MG63 (cell line): ENCODE data around the gene ZNF385C. TPM values are rescaled to one million over a fixed set of nuclear protein-coding genes. Genes with fewer than 3 reads are reported as not detected.
"Not testable (repeated sequence)": the region's sequence is repeated elsewhere in the genome, so short reads cannot be mapped to it uniquely, and the experiment has no call there.

ENCODE experiments used
- DNase-seq: peaks from one replicate; pipeline ENCODE4 v3.0.0-alpha.2; 2020
- H3K27me3 ChIP-seq: fragments of 250-450 bp; sonication (Bioruptor Pico); 2 replicates; pipeline ENCODE4 v1.5.1; 2020; ENCODE audit warnings: mild to moderate bottlenecking, moderate library complexity
- H3K36me3 ChIP-seq: fragments of 250-450 bp; sonication (Bioruptor Pico); 2 replicates; pipeline ENCODE4 v1.5.1; 2020; ENCODE audit warnings: mild to moderate bottlenecking, moderate library complexity
- H3K4me3 ChIP-seq: fragments of 250-450 bp; sonication (Bioruptor Pico); 2 replicates; pipeline ENCODE4 v1.5.1; 2020; ENCODE audit warnings: mild to moderate bottlenecking, moderate library complexity
- H3K9me3 ChIP-seq: fragments of 250-450 bp; sonication (Bioruptor Pico); 2 replicates; pipeline ENCODE4 v1.5.1; 2020; ENCODE audit warnings: mild to moderate bottlenecking, moderate library complexity
- total RNA-seq: library from RNA; depleted of rRNA; stranded (reverse); fragments of >200 nt; shearing (Covaris generic); gene quantifications from 2 replicates; pipeline ENCODE4 v1.2.3, GENCODE V29; 2014; ENCODE audit warnings: low replicate concordance

The ZNF385C gene
- total RNA-seq, 1 experiment from 2014 or later = not detected

GRCh38 chr17:42026857-42027589 is 71.2 kb downstream of the ZNF385C start:
- DNase-seq = no peak
- H3K27me3 ChIP-seq = no peaks in the 10 kb centered on the region

DNA sequence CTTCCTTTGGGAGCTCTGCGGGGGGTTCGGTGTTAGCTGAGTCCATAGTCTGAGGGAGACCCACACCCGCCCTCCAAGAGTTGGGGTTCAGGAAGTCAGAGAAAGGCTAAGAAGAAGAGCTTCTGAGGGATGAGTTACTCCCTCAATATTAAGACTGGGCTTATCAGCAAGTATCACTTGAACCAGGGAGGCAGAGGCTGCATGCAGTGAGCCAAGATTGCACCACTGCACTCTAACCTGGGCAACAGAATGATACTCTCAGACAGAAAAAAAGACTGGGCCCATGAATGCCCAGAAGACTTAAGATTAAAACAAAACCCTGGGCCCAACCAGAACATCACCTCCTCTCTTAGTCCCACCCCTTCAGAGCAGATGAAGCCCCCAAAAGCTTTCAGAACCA is 72.3 kb downstream of the ZNF385C start:
- Histone ChIP-seq H3K36me3 (peaks cover 43% of the 10 kb centered on the region), H3K27me3 (no peaks in the 10 kb centered on the region), H3K4me3 (no peak overlapping the region), H3K9me3 (no peaks in the 10 kb centered on the region)
- no peak for DNase-seq

More at GRCh38 chr17:42026857-42027589, 71.2 kb downstream of the ZNF385C start:
- H3K4me3 ChIP-seq = no peak overlapping the region
- H3K36me3 ChIP-seq = peaks cover 35% of the 10 kb centered on the region
- H3K9me3 ChIP-seq = no peaks in the 10 kb centered on the region

DNA sequence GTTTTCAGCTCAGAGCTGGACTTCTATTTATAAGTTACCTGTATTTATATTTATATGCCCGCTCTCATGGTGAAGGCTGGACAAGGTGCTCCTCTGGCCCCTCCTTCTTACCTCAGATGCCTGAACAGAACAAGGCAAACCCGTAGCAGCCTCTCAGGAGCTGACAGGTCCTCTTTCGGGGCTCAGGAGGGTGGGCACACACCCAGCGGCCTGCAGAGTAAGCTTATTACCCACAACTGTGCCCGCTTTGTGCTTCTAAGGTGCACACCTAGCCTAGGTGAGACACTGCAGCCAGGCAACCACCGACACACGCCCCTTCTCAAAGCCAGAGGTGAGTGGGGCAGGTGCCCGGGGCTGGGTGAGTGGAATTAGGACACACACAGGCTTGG is 73.1 kb downstream of the ZNF385C start:
- no peak for DNase-seq
- Histone ChIP-seq H3K4me3 (no peak overlapping the region), H3K9me3 (no peaks in the 10 kb centered on the region), H3K36me3 (peaks cover 43% of the 10 kb centered on the region), H3K27me3 (no peaks in the 10 kb centered on the region)

DNA sequence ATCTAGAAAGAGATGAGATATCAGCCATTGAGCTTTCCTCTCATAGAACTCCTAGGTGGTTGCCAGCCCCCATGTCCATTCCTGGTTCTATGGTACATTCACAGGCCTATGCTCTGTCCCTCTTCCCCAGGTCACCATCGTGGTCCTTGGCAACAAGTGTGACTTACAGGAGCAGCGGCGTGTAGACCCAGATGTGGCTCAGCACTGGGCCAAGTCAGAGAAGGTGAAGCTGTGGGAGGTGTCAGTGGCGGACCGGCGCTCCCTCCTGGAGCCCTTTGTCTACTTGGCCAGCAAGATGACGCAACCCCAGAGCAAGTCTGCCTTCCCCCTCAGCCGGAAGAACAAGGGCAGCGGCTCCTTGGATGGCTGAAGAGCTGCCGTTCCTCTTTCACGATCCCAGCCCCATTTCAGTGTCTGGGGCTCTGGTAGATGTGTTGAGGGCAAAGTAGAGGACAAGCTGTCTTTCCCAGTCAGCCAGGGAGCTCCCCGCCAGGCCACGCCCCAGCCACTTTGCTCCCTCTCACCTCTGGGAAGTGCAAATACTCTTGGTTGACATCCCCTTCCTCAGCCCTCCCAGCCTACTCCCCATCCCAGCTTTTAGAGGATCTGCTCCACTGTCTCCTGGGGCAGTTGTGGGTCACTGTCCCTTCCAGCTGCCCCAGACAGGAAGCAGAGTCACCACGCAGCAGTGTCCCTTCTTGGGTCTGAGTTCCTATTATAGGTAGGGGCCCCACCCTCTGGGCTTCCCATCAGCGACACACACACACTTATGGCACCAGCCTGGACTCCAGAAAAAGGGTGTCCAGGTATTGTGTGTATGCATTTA is 74.5 kb downstream of the ZNF385C start:
- H3K36me3 ChIP-seq = peaks cover 43% of the 10 kb centered on the region
- DNase-seq = no peak
- no peaks in the 10 kb centered on the region for H3K27me3 ChIP-seq
- H3K4me3 ChIP-seq = no peak overlapping the region
- no peaks in the 10 kb centered on the region for H3K9me3 ChIP-seq

DNA sequence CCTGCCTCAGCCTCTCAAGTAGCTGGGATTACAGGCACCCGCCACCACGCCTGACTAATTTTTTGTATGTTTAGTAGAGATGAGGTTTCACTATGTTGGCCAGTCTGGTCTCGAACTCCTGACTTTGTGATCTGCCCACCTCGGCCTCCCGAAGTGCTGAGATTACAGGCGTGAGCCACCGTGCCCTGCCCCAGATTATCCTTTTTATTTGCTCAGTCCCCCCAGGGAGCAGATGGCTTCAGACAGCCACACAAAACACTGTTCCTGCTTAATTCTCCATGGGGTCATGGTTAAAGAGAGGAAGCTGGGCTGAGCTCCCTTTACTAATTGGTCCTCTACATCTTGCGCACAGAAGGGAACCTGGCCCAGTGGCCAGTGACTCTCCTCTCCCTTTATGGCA is 77.4 kb downstream of the ZNF385C start:
- peak overlapping the region; percentile 82 for H3K4me3 ChIP-seq
- H3K27me3 ChIP-seq, H3K9me3 ChIP-seq: not testable (repeated sequence)
- peaks cover 46% of the 10 kb centered on the region for H3K36me3 ChIP-seq
- DNase-seq = peak; percentile 21

DNA sequence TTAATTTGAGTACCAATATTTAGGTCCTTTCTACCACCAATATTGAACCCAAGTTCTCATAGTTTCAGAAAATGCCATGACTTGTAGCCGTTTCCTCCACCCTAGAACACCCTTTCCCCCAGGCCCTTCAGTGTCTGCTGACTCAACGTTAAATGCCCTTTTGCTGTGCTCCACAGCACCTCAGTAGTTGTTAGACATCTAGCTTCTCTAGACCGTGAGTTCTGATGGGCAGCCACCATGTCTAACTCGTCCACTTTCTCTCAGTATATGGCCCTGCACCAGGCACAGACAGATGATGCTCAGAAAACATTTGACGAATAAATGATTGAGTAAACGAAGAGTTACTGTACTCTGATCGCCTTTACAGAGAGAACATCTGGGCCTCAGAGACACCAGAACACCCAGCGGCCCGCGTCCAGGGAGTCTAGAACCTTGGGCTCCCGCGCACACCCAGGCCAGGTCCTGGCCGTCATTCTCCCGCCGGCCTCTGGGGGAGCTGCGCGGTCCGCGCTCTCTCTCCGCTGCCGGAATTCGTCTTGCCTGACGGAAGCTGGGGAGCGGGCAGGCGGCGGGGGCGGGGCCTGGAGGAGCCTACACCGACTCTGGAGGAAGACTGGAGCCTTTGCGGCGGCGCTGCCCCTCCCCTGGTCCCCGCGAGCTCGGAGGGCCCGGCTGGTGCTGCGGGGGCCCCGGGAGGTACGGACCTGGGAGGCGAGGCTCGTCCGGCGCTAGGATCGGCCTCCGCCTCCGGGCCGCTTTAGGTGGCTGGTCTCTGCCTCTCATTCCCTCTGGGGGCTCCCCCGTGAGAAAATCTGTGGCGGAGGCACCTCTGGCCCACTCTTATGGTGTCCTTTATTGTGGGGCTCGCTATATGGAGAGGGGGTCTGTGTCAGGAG is 78.5 kb downstream of the ZNF385C start, which contains the start of gene NKIRAS2:
Gene NKIRAS2, plus strand, starts transcription at position 582 of the 896 bp plus-strand sequence. CDS start 1,488 bp downstream, outside the sequence.
- H3K4me3 ChIP-seq = peak within 1 kb of the TSS; percentile 82
- H3K36me3 ChIP-seq = peaks cover 44% of the 10 kb centered on the region
- DNase-seq = peak; percentile 98
- no peaks in the 10 kb centered on the region for H3K27me3 ChIP-seq
- no peaks in the 10 kb centered on the region for H3K9me3 ChIP-seq

DNA sequence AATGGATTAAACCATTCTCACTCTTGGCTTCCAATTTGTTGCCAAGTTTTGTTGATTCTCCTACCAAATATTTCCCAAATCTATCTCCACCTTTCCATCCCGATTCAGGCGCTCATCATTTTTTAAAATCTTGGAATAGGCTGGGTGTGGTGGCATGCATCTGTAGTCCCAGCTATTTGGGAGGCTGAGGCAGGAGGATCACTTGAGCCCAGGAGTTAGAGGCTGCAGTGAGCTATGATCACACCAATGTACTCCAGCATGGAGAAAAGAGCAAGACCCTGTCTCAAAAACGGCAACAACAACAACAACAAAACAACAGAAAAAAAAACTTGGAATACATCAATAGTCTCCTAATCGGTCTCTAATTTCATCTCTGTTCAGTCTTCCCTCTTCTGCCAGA is 79.3 kb downstream of the ZNF385C start:
- no peaks in the 10 kb centered on the region for H3K9me3 ChIP-seq
- no peak overlapping the region for H3K4me3 ChIP-seq
- no peak for DNase-seq
- H3K27me3 ChIP-seq = no peaks in the 10 kb centered on the region
- peaks cover 41% of the 10 kb centered on the region for H3K36me3 ChIP-seq

GRCh38 chr17:42018339-42018738 is 79.9 kb downstream of the ZNF385C start:
- DNase-seq = no peak
- Histone ChIP-seq H3K27me3 (no peaks in the 10 kb centered on the region), H3K36me3 (peaks cover 34% of the 10 kb centered on the region), H3K9me3 (no peaks in the 10 kb centered on the region), H3K4me3 (peak overlapping the region; percentile 80)

DNA sequence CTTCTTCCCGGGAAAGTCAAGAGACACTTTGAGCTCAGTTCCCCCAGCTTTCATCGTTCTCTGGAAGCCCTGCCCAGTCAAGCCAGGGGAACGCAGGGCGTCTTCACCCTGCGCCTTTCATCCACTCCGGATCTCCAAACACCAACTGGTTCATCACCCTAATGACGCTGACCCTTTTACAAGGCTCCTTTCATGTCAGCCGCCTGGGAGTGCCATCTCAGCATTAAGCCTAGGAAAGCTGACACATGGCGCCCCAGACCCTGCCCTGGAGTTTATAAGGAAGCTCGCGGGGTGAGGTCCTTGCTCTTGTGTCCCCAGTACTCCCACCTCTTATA is 80.4 kb downstream of the ZNF385C start:
- Histone ChIP-seq H3K4me3 (peak overlapping the region; percentile 80), H3K36me3 (peaks cover 29% of the 10 kb centered on the region), H3K9me3 (no peaks in the 10 kb centered on the region), H3K27me3 (no peaks in the 10 kb centered on the region)
- DNase-seq = no peak

GRCh38 chr17:42016941-42017865 is 81.1 kb downstream of the ZNF385C start, which contains the start of gene DNAJC7:
DNAJC7 (minus strand) TSS chr17:42017439; CDS start chr17:42017416, 23 bp downstream.
- Histone ChIP-seq H3K9me3 (no peaks in the 10 kb centered on the region), H3K27me3 (no peaks in the 10 kb centered on the region), H3K36me3 (peaks cover 29% of the 10 kb centered on the region), H3K4me3 (peak within 1 kb of the TSS; percentile 80)
- peak; percentile 95 for DNase-seq

GRCh38 chr17:42016411-42016831 is 81.9 kb downstream of the ZNF385C start:
- peak; percentile 31 for DNase-seq
- Histone ChIP-seq H3K4me3 (peak overlapping the region; percentile 80), H3K27me3 (no peaks in the 10 kb centered on the region), H3K36me3 (peaks cover 27% of the 10 kb centered on the region), H3K9me3 (no peaks in the 10 kb centered on the region)

GRCh38 chr17:42013740-42014139 is 84.5 kb downstream of the ZNF385C start:
- H3K4me3 ChIP-seq, H3K27me3 ChIP-seq: not testable (repeated sequence)

DNA sequence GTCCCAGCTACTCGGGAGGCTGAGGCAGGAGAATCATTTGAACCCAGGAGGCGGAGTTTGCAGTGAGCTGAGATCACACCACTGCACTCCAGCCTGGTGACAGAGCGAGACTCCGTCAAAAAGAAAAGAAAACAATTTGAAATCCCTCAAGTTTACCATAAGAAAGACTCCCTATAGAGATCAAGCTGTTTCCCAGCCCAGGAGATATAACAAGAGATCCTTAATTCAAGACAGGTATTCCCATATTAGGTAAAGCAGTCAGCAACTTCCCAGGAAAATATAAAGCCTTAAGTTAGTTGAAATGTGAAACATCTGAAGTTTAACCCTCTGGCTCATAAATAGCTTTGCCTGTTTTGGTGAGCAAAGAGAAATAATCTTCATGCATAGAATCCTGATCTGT is 85.9 kb downstream of the ZNF385C start:
- H3K9me3 ChIP-seq, H3K4me3 ChIP-seq, H3K27me3 ChIP-seq, DNase-seq: not testable (repeated sequence)
- H3K36me3 ChIP-seq = peaks cover 47% of the 10 kb centered on the region

More at GRCh38 chr17:42013740-42014139, 84.5 kb downstream of the ZNF385C start:
- peaks cover 43% of the 10 kb centered on the region for H3K36me3 ChIP-seq
- H3K9me3 ChIP-seq, DNase-seq: not testable (repeated sequence)

DNA sequence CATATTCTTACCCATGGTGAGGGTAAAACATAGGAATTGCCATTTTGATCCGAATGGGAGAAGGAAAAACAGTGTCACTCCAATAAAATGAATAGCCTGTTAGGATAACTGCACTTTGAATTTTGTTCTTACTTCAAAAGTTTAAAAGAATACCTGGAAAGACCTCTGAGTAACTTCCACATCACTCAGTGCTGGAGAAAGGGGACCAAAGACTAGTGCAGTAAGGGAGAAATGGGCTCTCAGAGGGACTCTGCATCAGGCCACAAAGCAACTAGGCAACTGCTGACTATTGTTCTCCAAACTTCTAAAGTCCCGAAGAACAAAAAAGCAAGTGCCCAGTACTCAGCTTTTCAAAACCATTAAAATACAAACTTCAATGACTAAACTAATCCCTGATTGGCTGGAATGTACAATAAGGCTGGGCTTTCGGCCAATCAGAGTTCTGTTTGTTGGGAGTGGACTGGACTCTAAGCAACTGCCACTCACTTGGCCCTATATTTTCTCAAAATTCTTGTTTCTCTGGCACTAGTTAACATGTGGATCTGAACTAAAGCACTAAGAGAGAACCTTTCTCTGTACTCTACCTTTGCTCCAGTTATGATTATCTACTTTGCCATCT is 87.3 kb downstream of the ZNF385C start:
- Histone ChIP-seq H3K4me3 (no peak overlapping the region), H3K36me3 (peaks cover 41% of the 10 kb centered on the region), H3K27me3 (no peaks in the 10 kb centered on the region), H3K9me3 (no peaks in the 10 kb centered on the region)
- DNase-seq = peak; percentile 20

DNA sequence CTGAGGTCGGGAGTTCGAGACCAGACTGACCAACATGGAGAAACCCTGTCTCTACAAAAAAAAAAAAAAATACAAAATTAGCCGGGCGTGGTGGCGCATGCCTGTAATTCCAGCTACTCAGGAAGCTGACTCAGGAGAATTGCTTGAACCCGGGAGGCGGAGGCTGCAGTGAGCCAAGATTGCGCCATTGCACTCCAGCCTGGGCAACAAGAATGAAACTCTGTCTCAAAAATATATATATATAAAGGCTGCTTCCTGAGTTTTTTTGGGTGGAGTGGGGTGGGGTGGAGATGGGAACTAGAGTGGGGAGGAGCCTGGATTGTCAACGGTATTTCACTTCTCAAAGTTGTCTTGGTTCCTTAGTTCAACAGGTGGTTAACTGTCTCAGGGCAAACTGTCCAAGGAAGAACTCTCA is 88.0 kb downstream of the ZNF385C start:
- not testable (repeated sequence) for H3K4me3 ChIP-seq, H3K9me3 ChIP-seq, H3K27me3 ChIP-seq
- DNase-seq = peak; percentile 41
- peaks cover 39% of the 10 kb centered on the region for H3K36me3 ChIP-seq
